Glomerular visceral epithelial cell (primary cell): ENCODE data around the gene GLIS1.
A peak's percentile ranks its signal among the peaks of the same experiment; 100 is the strongest.

ENCODE experiments used
- DNase-seq: peaks from one replicate; pipeline ENCODE4 v3.0.0-alpha.2; 2016; ENCODE audit errors: extremely low spot score

The GLIS1 gene

DNA sequence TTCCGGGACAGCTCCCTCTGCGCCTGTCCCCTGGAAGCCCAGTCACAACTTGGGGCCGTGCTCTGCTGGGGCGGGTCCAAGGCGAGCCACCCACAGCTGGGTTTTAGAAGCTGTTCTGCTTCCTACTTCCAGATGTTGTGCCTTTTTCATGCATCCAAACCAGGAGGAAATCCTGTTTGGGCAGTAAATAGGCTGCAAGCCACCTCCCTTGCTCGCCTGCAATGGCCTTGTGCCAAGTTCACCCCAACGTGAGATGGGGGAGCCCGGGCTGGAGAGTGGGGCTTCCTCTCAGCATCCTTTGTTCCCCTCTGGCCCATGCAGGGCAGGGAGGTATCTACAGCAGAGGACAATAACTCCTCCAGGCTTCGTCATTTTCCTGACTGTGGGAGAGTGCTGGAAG is 206.6 kb downstream of the GLIS1 start:
- DNase-seq, result no peak

DNA sequence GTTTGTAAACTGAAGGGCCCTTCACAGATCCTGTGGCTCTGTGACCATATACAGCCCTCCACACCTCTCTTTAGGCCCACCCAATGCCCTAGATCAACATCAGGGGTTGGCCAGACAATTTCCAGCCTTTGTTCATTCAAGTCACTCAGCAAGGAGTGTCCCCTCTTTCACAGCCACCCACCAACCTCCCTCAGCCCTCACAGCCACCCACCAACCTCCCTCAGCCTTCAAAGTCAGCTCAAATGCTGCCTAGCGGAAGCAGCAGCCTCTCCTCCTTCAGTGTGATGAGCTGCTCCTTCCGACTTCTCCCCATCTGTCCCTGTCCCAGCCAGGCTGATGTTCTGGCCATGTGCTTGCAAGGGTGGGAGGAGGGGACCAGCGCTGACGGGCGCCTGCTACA is 208.4 kb downstream of the GLIS1 start:
- no peak for DNase-seq

DNA sequence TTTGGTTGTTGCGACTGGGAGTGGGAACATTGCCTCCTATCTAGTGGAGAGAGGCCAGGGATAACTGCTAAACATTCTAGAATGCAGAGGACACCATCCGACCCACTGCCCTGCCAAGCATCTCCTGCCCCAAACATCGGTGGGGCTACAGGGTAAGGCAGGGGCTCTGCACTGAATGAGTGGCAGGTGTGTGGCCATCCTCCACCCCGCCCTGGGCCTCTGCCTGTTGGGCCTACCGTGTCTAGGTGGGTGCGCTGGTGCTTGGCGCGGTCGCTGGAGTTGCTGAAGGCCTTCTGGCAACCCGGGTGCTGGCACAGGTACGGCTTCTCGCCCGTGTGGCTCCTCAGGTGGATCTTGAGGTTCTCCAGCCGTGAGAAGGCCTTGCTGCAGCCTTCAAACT is 209.4 kb downstream of the GLIS1 start:
- no peak for DNase-seq

DNA sequence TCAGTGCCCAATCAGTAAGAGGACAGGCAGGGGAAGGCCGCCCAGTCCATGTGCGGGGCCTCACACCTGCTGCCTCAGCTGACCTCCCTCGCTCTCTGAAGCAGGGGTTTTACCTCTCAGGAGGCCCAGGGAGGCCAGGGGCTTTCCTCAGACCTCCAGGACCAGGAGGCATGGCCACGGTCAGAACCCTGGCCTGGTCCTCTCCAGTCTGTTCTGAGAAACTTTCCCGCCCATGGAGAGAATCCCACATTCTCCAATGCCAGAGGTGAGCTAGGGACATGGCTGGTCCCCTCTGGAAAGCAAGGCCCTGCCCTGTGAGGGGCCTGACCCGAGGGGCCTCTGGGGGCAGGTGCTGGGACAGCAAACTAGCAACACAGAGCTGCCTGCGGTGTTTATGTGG is 211.6 kb downstream of the GLIS1 start:
- no peak for DNase-seq

DNA sequence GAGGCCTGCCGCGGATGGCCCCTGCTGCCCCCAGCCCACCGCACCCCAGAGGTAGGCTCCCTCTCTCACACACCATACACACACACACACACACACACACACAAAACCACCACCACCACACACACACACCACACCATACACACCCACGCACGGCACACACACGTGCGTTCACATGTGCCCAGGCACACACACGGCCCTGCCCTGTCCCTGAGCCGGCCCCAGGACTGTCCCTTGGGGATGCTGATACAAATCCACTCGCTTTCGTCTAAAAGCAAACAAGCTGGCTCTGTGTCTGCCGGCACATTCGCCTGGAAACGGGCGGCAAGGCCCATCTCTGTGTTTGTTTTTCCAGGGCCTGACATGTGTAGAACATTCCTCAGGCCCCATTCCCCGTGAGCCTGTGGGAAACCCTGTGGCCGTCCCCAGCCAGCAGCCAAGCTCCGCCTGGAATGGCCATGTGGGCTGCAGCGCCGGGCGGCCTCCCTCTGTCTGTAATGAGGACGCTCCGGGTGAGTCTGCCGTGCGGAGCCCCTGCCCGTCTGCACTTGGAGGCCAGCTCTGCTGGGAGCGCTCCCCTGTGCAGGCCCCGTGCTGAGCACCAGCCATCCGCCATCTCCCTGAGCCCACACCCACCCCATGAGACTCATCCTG is 212.4 kb downstream of the GLIS1 start:
- no peak for DNase-seq

DNA sequence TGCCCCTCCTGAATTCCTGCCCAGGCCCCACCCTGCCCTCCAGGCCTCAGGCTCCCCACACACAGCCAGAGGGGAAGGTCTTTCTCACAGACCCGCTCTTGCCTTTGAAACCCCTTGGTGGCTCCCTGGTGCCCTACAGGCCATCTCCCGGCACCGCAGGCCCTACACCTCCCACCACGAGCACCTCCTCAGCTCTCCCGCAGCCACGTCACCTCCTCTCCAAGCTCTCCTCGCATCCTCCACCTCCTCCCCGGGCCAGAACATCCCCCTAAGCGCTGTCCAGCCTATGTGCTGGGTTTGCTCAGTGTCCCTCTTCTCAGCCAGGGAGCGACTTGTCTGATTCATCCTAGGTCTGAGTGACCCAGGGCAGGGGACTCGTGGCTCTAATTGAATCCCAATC is 213.4 kb downstream of the GLIS1 start:
- DNase-seq, result no peak

DNA sequence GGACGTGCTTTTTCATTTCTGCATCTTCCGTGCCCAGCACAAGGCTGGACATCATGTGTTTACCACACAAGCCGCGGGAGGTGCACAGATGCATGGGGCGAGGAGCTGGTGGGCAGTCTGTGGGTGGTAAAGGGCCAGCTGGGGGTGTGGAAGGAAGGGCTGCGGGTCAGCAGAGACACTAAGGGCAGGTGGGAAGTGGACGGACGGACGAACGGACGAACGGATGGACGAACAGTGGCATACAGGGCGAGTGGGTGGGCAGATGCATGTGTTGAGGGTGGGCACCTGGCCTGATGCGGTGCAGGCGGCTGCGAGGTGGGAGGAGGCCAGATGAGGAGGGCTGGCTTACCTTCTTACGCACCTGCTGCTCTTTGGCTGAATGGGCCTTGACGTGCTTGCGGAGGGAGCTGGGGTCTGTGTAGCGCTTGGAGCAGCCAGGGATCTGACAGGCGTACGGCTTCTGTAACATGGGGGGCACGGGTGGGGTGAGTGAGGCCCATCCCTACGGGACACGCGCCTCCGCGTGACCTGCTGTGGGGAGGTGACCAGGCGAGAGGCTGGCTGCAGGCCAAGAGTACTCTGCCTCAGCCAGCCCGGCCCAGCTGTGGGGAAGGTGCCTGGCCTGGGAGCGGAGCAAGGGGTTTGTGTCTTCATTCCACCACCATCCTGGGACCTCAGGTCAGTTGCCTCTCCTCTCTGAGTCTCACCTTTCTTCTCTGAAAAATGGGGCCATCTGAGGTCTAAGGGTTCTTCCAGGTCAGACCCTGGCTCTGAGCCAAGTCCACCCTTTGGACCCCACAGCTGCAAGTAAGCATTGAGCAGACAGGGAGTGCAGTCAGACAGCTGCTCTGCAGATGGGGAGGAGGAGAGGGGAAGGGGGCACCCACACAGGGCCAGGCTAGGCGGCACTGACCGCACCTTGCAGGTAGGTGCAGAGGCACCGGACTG is 214.3 kb downstream of the GLIS1 start:
- no peak for DNase-seq

DNA sequence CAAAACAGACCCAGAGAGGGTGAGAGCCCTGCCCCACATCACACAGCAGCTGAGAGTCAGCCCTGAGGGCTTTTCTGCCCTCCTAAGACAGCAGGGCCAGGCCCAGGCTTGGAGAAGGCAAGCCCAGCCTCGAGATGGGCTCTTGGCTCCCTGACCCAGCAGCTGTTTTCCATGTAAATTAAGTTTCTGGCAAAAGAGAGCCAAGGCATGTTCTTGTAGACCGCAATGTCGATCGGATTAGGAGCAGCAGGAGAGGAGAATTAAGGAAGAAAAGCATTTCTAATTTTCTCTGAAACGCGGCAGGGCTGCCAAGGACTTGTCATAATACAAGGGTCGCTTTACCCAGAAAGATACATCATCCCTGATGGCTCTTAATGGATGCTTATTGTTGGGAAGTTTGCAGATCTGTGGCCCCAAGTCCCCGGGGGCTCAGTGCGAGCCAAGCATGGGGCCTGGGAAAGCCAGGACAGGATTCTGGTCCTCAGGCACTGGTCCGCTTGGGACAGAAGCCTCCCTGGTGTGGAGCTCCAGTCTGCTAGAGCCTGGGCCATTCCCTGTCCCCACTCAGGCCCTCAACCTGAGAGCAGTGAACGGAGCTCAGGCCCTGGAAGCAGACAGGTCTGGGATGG is 216.9 kb downstream of the GLIS1 start:
- DNase-seq, result no peak

DNA sequence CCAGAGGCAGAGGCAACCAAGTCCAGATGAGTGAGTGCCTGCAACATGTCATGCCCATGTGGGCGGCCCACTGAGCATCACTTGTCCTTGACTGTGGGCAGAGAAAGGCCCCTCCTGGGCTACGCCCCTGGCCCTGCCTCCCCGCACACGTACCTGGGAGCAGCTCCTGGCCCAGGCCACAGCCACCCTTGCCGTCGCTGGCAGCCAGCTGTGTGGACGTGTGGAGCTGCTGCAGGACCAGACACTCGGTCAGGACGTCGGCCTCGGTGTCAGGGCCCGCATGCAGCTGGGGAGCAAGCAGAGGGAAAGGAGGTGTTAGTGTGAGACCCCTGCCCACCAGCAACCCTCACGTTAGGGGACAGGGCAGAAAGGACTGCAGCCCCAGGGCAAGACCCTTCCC is 218.5 kb downstream of the GLIS1 start:
- DNase-seq, result no peak

DNA sequence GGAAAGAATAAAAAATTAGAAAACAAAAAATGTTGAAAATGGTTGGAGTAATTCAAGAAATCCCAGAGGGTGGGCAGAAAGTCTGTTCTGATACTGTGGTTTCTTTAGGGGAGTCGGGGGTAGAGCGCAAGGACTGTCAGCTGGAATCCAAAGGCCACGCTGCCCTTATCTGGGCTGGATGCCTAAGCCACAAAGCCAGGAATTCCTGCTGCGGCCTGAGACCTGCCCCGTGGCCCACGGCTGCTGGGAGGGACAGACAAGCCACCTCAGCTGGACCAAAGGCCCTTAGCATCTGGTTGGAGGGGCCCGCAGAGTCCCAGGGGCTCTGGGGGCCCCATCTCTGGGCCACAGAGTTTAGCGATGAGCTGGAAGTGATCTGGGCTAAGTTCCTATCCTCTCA is 219.5 kb downstream of the GLIS1 start:
- no peak for DNase-seq

DNA sequence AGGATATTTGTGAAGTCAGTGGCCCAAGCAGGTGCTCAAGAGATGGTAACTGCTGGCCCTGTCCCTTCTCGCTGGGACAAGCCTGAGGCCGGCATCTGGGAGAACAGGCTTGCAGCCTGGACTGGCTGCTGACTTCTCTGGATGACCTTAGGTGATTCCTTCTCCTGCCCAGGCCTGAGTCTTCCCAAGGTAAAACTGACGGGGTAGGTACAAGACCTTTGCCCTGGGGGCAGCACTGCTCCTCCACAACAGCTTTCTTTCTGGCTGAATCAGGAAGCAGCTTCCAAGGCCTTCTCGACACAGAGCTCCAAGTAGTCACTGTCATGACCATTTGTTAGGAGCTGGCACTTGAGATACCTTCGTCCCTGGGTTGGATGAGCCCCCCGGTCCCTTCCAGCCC is 220.2 kb downstream of the GLIS1 start:
- DNase-seq, result no peak

DNA sequence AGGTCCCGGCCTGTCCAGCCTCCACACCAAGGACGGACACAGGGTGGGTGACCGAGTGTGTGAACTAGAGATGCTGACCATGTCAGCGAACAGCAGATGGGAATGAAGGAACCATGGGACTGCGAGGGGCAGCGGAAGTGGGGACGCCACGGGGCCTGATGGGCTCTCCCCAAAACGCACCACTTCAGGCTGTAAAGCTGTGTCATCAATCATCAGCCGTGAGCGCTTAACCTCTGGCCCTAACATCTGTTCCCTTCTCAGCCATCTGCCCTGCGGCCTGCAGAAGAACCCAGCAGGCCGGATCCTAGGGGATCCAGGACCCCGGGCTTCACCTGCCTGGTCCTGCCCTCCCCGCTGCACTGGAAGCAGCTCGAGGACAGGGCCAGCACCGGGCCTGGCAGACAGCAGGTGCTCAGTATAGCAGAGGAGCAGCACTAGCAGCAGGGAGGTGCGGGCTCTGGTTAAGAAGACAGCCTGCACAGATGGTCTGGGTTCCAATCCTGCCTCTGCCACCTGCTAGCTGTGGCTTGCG is 221.1 kb downstream of the GLIS1 start:
- no peak for DNase-seq

DNA sequence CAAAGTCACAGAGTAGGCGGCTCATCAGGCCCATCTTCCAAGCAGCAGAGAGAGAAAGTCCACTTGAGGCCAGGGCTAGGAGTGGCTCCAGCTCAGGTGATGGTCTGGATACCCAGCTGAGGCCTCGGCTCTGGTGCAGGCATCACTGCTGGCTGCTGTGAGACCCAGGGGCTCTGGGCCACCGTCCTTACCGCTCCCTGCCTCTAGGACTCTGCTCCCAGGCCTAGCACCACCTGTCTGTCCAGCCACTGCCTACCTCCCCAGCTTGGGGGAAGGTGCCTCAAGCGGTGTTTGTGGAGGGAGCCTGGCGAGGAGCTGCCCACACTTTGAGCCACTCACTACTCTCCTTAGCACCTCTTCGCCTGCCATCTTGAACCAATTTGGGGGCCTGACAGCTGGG is 221.9 kb downstream of the GLIS1 start:
- no peak for DNase-seq

DNA sequence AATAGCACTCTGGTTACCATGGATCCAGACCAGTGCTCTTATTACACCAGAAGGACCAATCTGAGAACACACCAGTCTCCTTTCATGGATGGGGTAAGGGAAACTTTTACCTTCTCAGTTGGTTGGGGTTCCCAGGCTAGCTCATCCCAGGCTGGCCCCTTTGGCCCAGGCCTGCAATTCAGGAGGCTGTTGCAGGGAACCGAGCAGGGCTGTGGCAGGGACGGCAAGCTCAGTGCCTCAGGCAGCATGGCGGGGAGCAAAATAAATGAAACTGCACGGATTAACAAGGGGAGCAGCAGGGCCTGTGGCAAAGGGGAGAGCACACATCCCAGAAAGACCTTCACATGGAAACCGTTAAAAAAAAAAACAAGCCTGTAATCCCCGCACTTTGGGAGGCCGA is 222.8 kb downstream of the GLIS1 start:
- DNase-seq, result no peak

DNA sequence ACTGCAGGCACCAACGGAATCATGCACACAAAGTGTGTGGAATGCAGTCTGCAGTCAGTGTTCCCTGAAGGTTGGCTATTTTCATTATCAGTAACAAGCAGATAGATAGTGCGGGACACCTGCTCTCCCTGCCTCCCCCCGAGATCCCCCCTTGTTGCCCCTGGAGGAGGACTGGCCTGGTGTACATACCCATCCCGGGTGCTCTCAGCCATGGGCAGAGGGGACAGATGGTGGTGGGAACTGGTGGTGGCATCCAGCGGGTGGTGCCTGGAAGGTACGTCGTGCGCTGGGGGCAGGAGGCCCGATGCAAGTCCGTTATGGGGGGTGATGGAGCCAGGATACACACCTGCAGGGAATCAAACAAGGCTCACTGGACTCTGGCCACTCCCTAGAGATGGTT is 224.5 kb downstream of the GLIS1 start:
- DNase-seq, result no peak

DNA sequence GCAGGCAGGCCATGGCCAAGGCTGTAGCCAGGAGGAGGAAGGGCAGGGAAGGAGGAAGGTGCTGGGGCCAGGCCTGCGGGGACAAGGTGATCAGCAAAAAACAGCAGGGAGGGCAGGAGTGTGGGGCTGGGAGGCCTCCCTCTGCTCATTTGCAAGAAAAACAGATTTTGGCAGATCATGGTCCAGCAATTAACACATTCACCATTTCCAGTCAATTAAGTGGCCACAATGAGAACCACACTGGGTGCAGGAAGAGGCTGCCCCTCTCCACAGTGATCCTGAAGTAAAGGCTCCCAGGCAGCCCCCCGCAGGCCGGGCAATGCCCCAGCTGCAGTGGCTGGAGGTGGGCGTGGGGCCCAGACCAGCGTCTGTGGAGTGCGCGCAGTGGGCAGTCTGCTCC is 225.1 kb downstream of the GLIS1 start:
- no peak for DNase-seq

DNA sequence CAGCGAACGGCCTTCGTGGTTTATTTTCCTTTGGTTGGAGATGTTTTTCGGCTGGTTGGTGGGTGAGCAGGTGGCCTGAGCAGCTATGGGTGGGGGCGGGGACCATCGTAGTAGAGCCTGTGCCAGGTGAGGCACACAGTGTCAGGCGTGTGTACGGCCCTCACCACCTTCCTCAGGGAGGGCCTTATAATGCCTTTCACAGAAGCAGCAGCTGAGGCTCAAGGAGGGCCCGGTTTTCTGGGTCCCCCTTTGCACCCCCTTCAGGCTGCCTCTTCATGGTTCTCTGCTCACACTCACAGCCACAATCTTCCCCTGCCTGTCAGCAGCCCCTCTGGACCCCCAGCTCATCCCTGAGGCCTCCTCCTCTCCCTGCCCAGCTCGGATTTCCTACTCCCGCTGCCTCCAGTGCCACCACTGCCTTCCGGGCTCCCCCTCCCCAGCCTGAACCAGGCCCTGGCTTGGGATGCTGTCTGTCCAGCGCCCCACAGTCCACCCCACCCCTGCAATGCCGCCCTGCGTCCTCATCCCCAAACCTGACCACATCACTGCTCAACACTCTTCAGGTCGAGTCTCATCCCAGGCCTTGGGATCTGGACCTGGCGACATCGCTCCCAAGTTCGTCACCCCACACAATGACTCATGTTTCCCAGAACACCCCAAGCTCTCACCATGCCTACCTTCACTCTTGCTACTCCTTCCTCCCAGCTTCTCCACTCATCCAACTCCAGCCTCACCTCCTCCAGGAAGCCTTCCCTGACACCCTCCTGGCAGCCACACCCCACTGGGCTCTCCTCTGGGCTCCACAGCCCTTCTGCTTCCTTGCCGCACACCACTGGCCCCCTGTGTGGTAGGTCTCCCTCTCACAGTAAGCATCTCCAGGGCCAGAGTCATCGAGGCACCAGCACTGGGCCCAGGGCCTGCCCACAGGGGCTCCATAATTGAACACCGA is 225.9 kb downstream of the GLIS1 start:
- no peak for DNase-seq

DNA sequence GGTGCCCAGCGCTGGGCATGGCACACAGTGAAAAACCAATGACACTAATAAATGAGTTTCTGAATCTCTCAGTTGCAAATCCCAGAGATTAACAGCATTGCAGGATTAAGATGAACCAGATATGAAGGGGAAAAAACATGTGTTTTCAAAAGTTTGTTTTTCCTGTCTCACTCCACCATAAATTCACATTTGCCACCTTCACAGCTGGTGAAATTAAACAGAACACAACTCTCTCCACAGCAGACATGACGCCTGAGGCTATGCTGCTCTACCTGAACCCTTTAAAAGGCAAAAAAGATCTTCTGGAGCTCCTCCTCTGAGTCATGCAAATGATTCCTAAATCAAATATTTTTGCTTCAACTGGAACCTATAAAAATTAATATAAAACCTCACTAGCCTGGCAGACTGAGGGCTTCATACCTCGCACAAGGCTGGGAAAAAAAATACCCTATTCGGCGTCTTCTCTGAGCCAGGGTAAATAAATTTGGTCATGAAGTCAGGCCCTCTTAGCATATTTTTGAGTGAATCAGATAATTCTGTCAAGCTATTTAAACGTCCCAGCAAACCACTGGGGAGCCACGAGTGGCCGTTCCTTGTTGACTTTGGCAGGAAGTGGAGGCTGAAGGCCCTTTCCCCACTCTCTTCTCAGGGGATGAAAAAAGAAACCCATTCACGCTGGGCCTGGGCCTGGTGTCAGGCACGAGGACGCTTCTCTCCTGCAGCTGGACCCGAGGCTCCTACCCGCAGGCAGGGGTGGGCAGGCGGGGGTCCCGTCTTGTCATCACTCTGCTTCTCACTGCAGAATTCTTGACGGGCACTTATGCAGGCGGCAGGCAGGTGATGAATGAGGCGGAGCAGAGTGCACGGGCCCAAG is 226.8 kb downstream of the GLIS1 start:
- peak; percentile 31 for DNase-seq

DNA sequence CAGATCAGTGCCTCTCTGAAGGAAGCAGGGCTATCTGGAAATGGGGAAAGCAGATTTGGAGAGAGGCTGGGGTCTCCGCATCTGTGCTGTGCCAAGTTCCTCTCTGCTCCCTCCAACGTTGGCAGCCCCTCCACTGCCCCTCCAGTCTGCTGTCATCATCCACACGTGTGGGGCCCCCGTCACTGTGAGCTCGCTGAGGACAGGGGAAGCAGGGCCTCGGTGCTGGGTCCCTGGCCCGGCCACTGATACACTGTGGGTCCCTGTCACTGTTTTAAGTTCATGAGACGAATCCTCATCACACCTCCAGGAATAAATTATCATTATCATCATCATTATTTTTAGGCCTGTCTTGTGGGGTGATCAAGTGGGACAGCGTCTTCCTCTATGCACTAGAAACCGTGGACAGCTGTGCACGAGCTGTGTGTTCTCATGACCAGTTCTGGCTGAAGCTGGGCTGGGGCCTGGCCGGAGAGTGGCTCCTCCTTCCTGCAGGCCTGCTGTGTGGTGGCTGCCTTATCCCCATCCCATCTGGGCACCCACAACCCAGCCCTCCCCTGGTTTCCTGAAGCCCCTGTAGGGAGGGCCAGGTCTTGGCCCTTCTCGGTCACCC is 227.5 kb downstream of the GLIS1 start:
- no peak for DNase-seq

DNA sequence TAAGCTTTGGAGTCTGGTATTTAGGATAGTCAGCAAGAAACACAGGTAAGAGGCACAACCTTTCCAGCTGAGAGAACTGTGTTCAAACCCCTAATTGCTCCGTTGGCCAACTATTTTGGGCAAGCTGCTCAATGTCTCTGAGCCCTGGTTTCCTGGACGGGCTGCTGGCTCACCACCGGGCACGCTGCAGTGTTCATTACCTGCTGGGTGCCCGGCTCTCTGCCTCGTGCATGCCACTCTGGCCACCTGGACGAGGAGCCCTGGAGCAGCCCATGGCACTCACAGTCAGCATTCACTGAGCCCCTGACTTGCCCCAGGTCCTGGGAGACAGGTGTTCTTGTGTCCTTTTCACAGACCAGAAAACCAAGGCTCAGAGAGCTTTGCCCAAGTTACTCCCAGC is 228.7 kb downstream of the GLIS1 start:
- no peak for DNase-seq
